Sigmoid colon (tissue), 4 donors: ENCODE results near the gene NPIPA7.
"Not testable (repeated sequence)": the region's sequence is repeated elsewhere in the genome, so short reads cannot be mapped to it uniquely, and the experiment has no call there.

Experiments
- CTCF ChIP-seq, 4 experiments: fragments of 450-650 bp in 3 of 4; fragments of 200-600 bp in 1 of 4; IDR thresholded peaks; one replicate each; pipeline ENCODE4 v1.5.1; 2016 to 2019; ENCODE audit warnings: antibody characterized with exemption in 4 of 4, mild to moderate bottlenecking in 3 of 4, moderate library complexity in 2 of 4
- EP300 ChIP-seq, 4 donors: sonication (generic); formaldehyde crosslinking; IDR thresholded peaks; one replicate each; pipeline ENCODE4 v1.6.1; 2017; ENCODE audit warnings: antibody characterized with exemption in 4 of 4
- POLR2A ChIP-seq, 2 donors: fragments of 450-650 bp; IDR thresholded peaks; one replicate each; pipeline ENCODE4 v1.6.1; 2016; ENCODE audit warnings: antibody characterized with exemption in 2 of 2, mild to moderate bottlenecking in 2 of 2, moderate library complexity in 2 of 2
- POLR2AphosphoS5 ChIP-seq, 4 donors: sonication (generic); formaldehyde crosslinking; IDR thresholded peaks; one replicate each; pipeline ENCODE4 v1.6.1; 2017; ENCODE audit warnings: antibody characterized with exemption in 4 of 4

- TF ChIP-seq POLR2AphosphoS5, CTCF, POLR2A, EP300 (IDR thresholded peaks at IDR 0.05): not testable (repeated sequence)
Observed at GRCh38 chr16:16413773-16414172, 34.8 kb downstream of the NPIPA7 start.
